Measurements from ENCODE around the gene MEGF11. TPM values are rescaled to one million over a fixed set of nuclear protein-coding genes. Genes with fewer than 3 reads are reported as not detected.

The MEGF11 gene
- total RNA-seq, 4 donors from 2014 or later = 2.4 to 8.5 (median 4.3) TPM

DNA sequence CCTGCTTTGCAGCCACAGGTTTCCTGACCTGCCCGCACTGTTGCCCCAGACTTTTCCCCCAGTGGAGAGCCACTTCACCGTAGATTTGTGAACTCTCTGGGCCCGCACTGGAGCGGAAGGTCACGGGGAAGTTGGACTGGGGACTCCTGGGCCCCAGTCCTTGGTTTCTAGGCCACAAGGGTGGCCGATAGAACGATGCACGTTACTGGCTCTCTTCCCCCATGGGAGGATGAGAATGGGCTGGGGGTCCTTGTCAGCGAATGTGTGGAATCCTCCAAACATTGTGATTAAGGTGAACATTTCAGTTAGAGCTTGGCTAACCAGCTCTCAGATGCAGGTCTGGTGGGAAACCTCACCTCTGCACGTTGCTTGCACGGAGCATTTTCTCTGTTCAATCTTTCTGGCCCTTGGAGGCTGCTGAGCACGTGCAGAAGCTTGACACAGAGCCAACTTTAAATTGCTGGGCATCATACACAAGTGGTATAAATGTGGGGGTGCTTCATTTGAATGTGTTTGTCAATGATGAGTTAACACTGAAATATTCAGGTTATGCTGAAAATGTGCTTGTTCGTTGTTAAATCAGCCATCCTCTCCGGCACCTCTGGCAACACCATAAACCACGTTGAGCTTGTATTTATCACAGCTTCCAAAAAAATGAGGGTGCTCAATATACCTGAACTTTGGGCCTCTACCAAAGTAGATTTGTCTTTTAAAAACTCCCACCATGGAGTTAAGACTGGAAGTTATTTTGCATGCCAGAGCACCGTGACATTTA lies 40.8 kb upstream of the MEGF11 start:
- TF ChIP-seq POLR2A (IDR thresholded peaks at IDR 0.05) = no peak
- TF ChIP-seq, protein P1, sequence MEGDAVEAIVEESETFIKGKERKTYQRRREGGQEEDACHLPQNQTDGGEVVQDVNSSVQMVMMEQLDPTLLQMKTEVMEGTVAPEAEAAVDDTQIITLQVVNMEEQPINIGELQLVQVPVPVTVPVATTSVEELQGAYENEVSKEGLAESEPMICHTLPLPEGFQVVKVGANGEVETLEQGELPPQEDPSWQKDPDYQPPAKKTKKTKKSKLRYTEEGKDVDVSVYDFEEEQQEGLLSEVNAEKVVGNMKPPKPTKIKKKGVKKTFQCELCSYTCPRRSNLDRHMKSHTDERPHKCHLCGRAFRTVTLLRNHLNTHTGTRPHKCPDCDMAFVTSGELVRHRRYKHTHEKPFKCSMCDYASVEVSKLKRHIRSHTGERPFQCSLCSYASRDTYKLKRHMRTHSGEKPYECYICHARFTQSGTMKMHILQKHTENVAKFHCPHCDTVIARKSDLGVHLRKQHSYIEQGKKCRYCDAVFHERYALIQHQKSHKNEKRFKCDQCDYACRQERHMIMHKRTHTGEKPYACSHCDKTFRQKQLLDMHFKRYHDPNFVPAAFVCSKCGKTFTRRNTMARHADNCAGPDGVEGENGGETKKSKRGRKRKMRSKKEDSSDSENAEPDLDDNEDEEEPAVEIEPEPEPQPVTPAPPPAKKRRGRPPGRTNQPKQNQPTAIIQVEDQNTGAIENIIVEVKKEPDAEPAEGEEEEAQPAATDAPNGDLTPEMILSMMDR (IDR thresholded peaks at IDR 0.05) = no peak
- TF ChIP-seq POLR2AphosphoS5 (IDR thresholded peaks at IDR 0.05) = no peak
- TF ChIP-seq EP300 (IDR thresholded peaks at IDR 0.05) = no peak
- Histone ChIP-seq H3K4me1 (peaks cover 48% of the 10 kb centered on the region), H3K36me3 (peaks cover 6% of the 10 kb centered on the region), H3K27me3 (no peaks in the 10 kb centered on the region), H3K9me3 (no peaks in the 10 kb centered on the region), H3K4me3 (peak overlapping the region; percentile 56), H3K27ac (peak overlapping the region; percentile 93)
- WGBS = 5% methylated on average over 7 of the region's 16 CpGs
- DNase-seq (ENCODE audit: low spot score in 2 of 2) = no peak

DNA sequence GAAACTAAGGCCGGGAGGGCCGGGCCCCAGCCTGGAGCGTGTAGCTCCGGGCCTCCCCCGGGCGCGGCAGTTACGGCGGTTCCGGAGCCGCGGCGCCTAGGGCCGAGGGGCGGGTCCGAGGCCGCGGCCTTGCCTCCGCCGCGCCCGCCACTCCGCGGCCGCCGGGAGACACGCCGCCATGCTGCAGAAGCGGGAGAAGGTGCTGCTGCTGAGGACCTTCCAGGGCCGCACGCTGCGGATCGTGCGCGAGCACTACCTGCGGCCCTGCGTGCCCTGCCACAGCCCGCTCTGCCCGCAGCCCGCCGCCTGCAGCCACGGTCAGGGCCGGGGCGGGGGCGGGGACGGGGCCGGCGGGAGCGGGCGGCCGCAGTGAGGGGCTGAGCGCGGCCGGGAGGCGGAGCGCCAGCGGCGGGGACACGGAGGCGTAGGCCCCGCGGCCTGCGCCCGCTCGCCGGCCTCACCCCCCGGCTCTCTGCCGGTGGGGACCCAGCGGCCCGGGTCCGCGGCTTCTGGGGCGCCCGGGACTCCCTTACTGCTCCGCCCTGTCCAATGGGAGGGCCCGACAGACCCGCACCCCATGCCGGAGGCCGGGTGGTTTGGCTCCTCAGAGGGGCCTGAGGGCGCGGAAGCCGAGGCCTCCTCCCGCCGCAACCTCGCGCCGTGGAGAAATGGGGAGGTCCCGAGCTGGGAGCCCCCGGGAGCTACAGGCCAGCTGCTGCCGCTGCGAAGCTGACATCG lies 40.0 kb upstream of the MEGF11 start, which contains the start of gene DIS3L:
Gene DIS3L (plus strand): TSS at position 150 of the 738 bp plus-strand sequence. CDS start 29 bp downstream, at position 179.
- TF ChIP-seq POLR2A (IDR thresholded peaks at IDR 0.05) (no peak), EP300 (IDR thresholded peaks at IDR 0.05) (no peak), POLR2AphosphoS5 (IDR thresholded peaks at IDR 0.05) (no peak)
- TF ChIP-seq, protein P1 (IDR thresholded peaks at IDR 0.05) = no peak
- H3K9me3 ChIP-seq = no peaks in the 10 kb centered on the region
- H3K27ac ChIP-seq = peak within 1 kb of the TSS; percentile 93
- no peaks in the 10 kb centered on the region for H3K27me3 ChIP-seq
- H3K4me1 ChIP-seq = peaks cover 54% of the 10 kb centered on the region
- no peaks in the 10 kb centered on the region for H3K36me3 ChIP-seq
- peak; percentile 71 to 82 for DNase-seq (ENCODE audit: low spot score in 2 of 2)
- H3K4me3 ChIP-seq = peak within 1 kb of the TSS; percentile 56
- 0% methylated on average over 1 of the region's 92 CpGs for WGBS

DNA sequence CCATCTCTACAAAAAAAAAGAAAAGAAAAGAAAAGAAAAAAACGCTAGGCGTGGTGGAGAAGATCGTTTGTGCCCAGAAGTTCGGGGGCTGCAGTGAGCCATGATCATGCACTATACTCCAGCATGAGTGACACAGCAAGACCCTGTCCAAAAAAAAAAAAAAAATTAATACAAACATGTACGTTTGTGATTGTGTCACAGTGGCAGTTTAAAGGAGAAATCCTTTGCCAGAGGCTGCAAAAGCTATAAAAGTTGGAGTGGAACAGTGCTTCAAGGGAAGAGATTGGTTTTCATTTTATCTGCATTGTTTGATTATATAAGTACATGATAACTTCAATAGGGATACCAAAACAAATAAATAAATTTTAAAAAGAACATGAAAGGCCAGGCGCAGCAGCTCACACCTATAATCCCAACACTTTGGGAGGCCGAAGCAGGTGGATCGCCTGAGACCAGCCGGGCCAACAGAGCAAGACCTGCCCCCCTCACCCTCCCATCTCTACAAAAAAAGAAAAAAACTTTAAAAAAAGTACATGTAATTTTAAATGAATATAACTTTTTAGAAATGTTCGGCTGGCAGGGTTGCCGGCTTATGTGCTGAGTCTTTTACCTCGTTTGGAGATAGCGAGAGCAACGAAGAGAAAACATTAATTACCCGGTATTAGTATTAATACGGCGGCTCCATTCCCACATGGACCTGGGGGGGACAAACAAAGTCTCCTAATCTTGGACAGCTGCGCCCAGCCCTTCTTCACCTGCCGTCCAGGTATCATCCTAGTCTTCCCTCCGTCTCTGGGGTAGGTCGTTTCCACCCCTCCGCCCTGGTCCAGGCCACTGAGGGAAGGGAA lies 39.2 kb upstream of the MEGF11 start:
- peaks cover 61% of the 10 kb centered on the region for H3K4me1 ChIP-seq
- H3K9me3 ChIP-seq = no peaks in the 10 kb centered on the region
- DNase-seq (ENCODE audit: low spot score in 2 of 2) = peak in 1 of 2 donors; percentile 78
- no peaks in the 10 kb centered on the region for H3K36me3 ChIP-seq
- TF ChIP-seq POLR2AphosphoS5 (IDR thresholded peaks at IDR 0.05) = no peak
- TF ChIP-seq EP300 (IDR thresholded peaks at IDR 0.05) = no peak
- TF ChIP-seq POLR2A (IDR thresholded peaks at IDR 0.05) = no peak
- TF ChIP-seq, protein P1 (IDR thresholded peaks at IDR 0.05) = no peak
- peak overlapping the region; percentile 56 for H3K4me3 ChIP-seq
- 18% methylated on average over 21 of the region's 22 CpGs for WGBS
- no peaks in the 10 kb centered on the region for H3K27me3 ChIP-seq
- peak overlapping the region; percentile 93 for H3K27ac ChIP-seq

DNA sequence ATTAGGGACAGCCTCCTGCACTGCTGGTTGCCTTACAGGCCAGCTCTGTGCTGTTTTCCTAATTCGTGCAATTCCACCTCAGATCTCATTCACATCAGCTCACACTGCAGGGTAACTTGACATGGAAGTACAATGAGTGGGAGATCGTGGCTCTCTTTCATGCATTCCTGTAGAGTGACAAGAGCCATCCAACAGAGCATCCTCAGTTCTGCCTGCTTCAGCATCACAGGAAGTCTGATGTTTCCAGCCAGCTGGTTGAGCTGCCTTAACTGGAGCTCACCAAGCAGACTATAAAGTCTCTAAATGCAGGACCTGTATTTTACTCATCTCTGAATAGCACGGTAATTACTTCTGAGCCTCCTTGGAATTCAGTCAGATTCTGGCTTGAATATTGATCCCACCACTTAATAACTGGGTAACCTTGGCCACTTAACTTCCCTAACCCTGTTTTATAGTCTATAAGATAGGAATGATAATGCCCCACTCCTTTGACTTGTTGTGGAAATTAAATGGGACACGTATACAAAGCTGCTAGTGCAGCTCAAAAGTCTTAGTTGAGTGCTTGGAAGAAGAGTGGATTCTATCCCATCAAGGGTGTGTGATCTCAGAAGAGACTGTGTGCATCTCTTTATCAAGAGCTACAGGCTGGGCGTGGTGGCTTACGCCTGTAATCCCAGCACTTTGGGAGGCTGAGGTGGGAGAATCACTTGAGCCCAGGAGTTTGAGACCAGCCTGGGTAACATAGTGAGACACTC lies 38.4 kb upstream of the MEGF11 start:
- no peak for DNase-seq (ENCODE audit: low spot score in 2 of 2)
- Histone ChIP-seq H3K36me3 (no peaks in the 10 kb centered on the region), H3K27me3 (no peaks in the 10 kb centered on the region), H3K4me1 (peaks cover 68% of the 10 kb centered on the region), H3K27ac (no peak overlapping the region), H3K4me3 (no peak overlapping the region), H3K9me3 (no peaks in the 10 kb centered on the region)
- TF ChIP-seq POLR2A (IDR thresholded peaks at IDR 0.05) (no peak), POLR2AphosphoS5 (IDR thresholded peaks at IDR 0.05) (no peak), EP300 (IDR thresholded peaks at IDR 0.05) (no peak)
- TF ChIP-seq, protein P1 (IDR thresholded peaks at IDR 0.05) = no peak
- 72% methylated on average over 6 of the region's 6 CpGs for WGBS
